ENCODE measurements around the gene ZBTB3. TPM values are rescaled to one million over a fixed set of nuclear protein-coding genes. Genes with fewer than 3 reads are reported as not detected.
A peak's percentile ranks its signal among the peaks of the same experiment; 100 is the strongest.

Gene ZBTB3
- total and polyA plus RNA-seq, 2 donors (not counting 1 experiment from before 2014, with no cell fraction given), result 6.2 to 14.4 TPM

- Histone ChIP-seq H3K4me3 (replicated peaks in 1 of 4; ENCODE audit: control extremely low read depth in 1 of 4, insufficient read depth in 1 of 4, low read depth in 3 of 4, low read length in 4 of 4) (no peak overlapping the region), H4K20me1 (ENCODE audit: control insufficient read depth, extremely low read depth, insufficient read depth, low read length) (no peaks in the 10 kb centered on the region), H3K36me3 (ENCODE audit: control insufficient read depth, insufficient read depth, low read length) (no peaks in the 10 kb centered on the region), H3K27ac (ENCODE audit: insufficient read depth, low read length) (no peak overlapping the region), H3K9me3 (ENCODE audit: control insufficient read depth, insufficient read depth, low read depth, low read length) (no peaks in the 10 kb centered on the region), H3K9ac (ENCODE audit: insufficient read depth, low read length) (no peak overlapping the region), H3K4me2 (ENCODE audit: extremely low read depth, insufficient read depth, low read length) (no peak overlapping the region), H3K79me2 (ENCODE audit: control insufficient read depth, insufficient read depth, low read length) (peaks cover 8% of the 10 kb centered on the region), H2AFZ (ENCODE audit: low read length) (peak overlapping the region; percentile 26), H3K4me1 (ENCODE audit: control insufficient read depth, extremely low read depth, insufficient read depth, low read length) (no peaks in the 10 kb centered on the region), H3K27me3 (ENCODE audit: control insufficient read depth, insufficient read depth, low read length) (no peaks in the 10 kb centered on the region)
- DNase-seq (ENCODE audit: low read depth in 2 of 2), result no peak
- no peak for TF ChIP-seq EZH2 (IDR thresholded peaks at IDR 0.05; ENCODE audit: low read length, missing control alignments)
- TF ChIP-seq CTCF (conservative IDR thresholded peaks at IDR 0.05 in 1 of 2, IDR thresholded peaks at IDR 0.05 in 1 of 2; ENCODE audit: low read depth in 1 of 2, low read length in 2 of 2), result no peak
These were observed 4.2 kb upstream of the ZBTB3 start for GRCh38 chr11:62757846-62758788.

- Histone ChIP-seq H3K36me3 (ENCODE audit: control insufficient read depth, insufficient read depth, low read length) (peaks cover 5% of the 10 kb centered on the region), H2AFZ (ENCODE audit: low read length) (no peak overlapping the region), H3K9ac (ENCODE audit: insufficient read depth, low read length) (no peak overlapping the region), H3K4me3 (replicated peaks in 1 of 4; ENCODE audit: control extremely low read depth in 1 of 4, insufficient read depth in 1 of 4, low read depth in 3 of 4, low read length in 4 of 4) (no peak overlapping the region), H3K27me3 (ENCODE audit: control insufficient read depth, insufficient read depth, low read length) (no peaks in the 10 kb centered on the region), H3K4me1 (ENCODE audit: control insufficient read depth, extremely low read depth, insufficient read depth, low read length) (no peaks in the 10 kb centered on the region), H4K20me1 (ENCODE audit: control insufficient read depth, extremely low read depth, insufficient read depth, low read length) (no peaks in the 10 kb centered on the region), H3K4me2 (ENCODE audit: extremely low read depth, insufficient read depth, low read length) (no peak overlapping the region), H3K27ac (ENCODE audit: insufficient read depth, low read length) (no peak overlapping the region), H3K9me3 (ENCODE audit: control insufficient read depth, insufficient read depth, low read depth, low read length) (no peaks in the 10 kb centered on the region), H3K79me2 (ENCODE audit: control insufficient read depth, insufficient read depth, low read length) (peaks cover 7% of the 10 kb centered on the region)
- no peak for TF ChIP-seq CTCF (conservative IDR thresholded peaks at IDR 0.05 in 1 of 2, IDR thresholded peaks at IDR 0.05 in 1 of 2; ENCODE audit: low read depth in 1 of 2, low read length in 2 of 2)
- TF ChIP-seq EZH2 (IDR thresholded peaks at IDR 0.05; ENCODE audit: low read length, missing control alignments), result no peak
- no peak for DNase-seq (ENCODE audit: low read depth in 2 of 2)
These were observed 1.2 kb upstream of the ZBTB3 start for GRCh38 chr11:62755086-62755615.

- DNase-seq (ENCODE audit: low read depth in 2 of 2), result no peak
- H3K27ac ChIP-seq (ENCODE audit: insufficient read depth, low read length), result peak overlapping the region; percentile 91
- H3K27me3 ChIP-seq (ENCODE audit: control insufficient read depth, insufficient read depth, low read length), result no peaks in the 10 kb centered on the region
- H3K9ac ChIP-seq (ENCODE audit: insufficient read depth, low read length), result no peak overlapping the region
- H3K4me1 ChIP-seq (ENCODE audit: control insufficient read depth, extremely low read depth, insufficient read depth, low read length), result no peaks in the 10 kb centered on the region
- TF ChIP-seq CTCF (conservative IDR thresholded peaks at IDR 0.05 in 1 of 2, IDR thresholded peaks at IDR 0.05 in 1 of 2; ENCODE audit: low read depth in 1 of 2, low read length in 2 of 2) (no peak), EZH2 (IDR thresholded peaks at IDR 0.05; ENCODE audit: low read length, missing control alignments) (no peak)
- peak overlapping the region; percentile 51 for H3K4me2 ChIP-seq (ENCODE audit: extremely low read depth, insufficient read depth, low read length)
- H2AFZ ChIP-seq (ENCODE audit: low read length), result peak overlapping the region; percentile 27
- H3K36me3 ChIP-seq (ENCODE audit: control insufficient read depth, insufficient read depth, low read length), result peaks cover 5% of the 10 kb centered on the region
- H4K20me1 ChIP-seq (ENCODE audit: control insufficient read depth, extremely low read depth, insufficient read depth, low read length), result no peaks in the 10 kb centered on the region
- H3K79me2 ChIP-seq (ENCODE audit: control insufficient read depth, insufficient read depth, low read length), result peaks cover 7% of the 10 kb centered on the region
- H3K4me3 ChIP-seq (replicated peaks in 1 of 4; ENCODE audit: control extremely low read depth in 1 of 4, insufficient read depth in 1 of 4, low read depth in 3 of 4, low read length in 4 of 4), result peak overlapping the region; percentile 83 to 100 (median 94)
- H3K9me3 ChIP-seq (ENCODE audit: control insufficient read depth, insufficient read depth, low read depth, low read length), result no peaks in the 10 kb centered on the region
These were observed 795 bp downstream of the ZBTB3 start for GRCh38 chr11:62752994-62753735.

Data from fibroblast of lung (primary cell).